Measurements from ENCODE around the gene KLF1. TPM values are rescaled to one million over a fixed set of nuclear protein-coding genes. Genes with fewer than 3 reads are reported as not detected.
"Not testable (repeated sequence)": the region's sequence is repeated elsewhere in the genome, so short reads cannot be mapped to it uniquely, and the experiment has no call there.

The KLF1 gene
- total RNA-seq, 1 experiment from 2014 or later, result not detected

GRCh38 chr19:12872941-12873890 lies 13.8 kb downstream of the KLF1 start:
- in situ Hi-C loops (cut with HindIII; ENCODE audit: low sequenced_read_pairs), result no loop called here
- no peak for DNase-seq (ENCODE audit: low spot score)

GRCh38 chr19:12872255-12872654 lies 14.7 kb downstream of the KLF1 start:
- in situ Hi-C loops (cut with HindIII; ENCODE audit: low sequenced_read_pairs), result no loop called here
- no peak for DNase-seq (ENCODE audit: low spot score)

GRCh38 chr19:12871681-12872080 lies 15.3 kb downstream of the KLF1 start:
- in situ Hi-C loops (cut with HindIII; ENCODE audit: low sequenced_read_pairs), result no loop called here
- DNase-seq (ENCODE audit: low spot score), result no peak

GRCh38 chr19:12868540-12869112 lies 18.4 kb downstream of the KLF1 start:
- in situ Hi-C loops (cut with HindIII; ENCODE audit: low sequenced_read_pairs), result no loop called here
- DNase-seq (ENCODE audit: low spot score), result no peak

DNA sequence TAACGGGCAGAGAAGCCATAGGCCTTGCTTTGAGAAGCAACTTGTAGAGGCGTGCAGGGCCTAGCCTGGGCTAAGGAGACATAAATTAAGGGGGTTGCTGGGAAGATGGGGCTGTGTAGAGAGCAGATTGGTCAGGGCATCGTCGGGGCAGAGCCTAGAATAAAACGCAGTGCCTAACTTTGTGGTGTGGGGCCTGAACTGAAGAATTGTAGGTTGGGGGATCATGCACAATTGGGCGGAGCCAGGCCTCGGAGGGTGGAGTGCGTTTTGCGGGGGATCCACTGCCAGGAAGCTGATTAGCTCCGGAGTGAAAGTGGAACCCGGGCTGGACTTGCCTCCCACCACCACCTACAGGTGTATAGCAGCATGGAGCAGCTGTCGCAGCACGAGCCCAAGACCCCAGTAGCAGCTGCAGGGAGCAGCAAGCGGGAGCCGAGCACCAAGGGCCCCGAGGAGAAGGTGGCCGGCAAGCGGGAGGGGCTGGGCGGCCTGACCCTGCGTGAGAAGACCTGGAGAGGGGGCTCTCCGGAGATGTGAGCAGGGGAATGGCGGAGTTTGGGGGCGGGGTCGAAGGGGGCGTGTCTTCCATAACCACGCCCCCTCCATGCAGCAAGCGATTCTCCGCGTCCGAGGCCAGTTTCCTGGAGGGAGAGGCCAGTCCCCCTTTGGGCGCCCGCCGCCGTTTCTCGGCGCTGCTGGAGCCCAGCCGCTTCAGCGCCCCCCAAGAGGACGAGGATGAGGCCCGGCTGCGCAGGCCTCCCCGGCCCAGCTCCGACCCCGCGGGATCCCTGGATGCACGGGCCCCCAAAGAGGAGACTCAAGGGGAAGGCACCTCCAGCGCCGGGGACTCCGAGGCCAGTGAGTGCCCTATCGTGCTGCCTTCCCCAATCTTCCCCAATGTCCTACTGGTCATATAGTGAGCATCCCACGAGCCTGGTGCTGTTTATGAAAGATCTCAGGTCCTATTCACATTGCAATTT lies 19.6 kb downstream of the KLF1 start:
- DNase-seq (ENCODE audit: low spot score), result no peak
- in situ Hi-C loops (cut with HindIII; ENCODE audit: low sequenced_read_pairs), result no loop called here

- DNase-seq (ENCODE audit: low spot score), result no peak
Observed at GRCh38 chr19:12866416-12867119, 20.4 kb downstream of the KLF1 start.

DNA sequence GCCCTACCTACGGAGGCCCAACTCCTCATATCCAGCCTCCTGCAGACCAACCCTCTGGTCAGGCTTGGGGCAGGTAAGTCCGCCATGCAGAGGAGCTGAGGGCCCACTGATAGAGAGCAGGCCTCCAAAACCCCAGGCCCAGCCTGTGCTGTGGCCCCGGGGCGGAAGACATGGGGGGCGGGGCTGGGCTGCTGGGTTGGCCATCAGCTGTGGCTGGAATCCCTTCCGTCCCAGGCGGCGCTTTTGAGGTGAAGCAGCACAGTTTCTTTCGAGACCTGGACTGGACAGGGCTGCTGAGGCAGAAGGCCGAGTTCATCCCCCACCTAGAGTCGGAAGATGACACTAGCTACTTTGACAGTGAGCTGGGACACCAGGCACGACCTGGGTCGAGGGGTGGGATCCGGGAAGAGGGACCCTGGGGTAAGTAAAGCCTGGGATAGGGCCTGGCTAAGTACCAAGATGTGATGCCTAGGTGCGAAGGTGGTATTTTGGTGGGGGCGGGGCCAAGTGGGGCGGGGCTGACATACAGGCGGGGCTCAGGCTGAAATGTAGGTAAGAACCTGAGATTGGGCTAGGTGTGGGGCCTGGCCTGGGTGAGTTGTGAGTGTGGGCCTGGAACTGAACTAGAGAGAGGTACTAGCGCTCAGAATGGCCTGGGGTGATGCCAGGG lies 21.1 kb downstream of the KLF1 start:
- DNase-seq (ENCODE audit: low spot score), result no peak
- in situ Hi-C loops (cut with HindIII; ENCODE audit: low sequenced_read_pairs), result no loop called here

More at GRCh38 chr19:12866416-12867119, 20.4 kb downstream of the KLF1 start:
- in situ Hi-C loops (cut with HindIII; ENCODE audit: low sequenced_read_pairs), result no loop called here

DNA sequence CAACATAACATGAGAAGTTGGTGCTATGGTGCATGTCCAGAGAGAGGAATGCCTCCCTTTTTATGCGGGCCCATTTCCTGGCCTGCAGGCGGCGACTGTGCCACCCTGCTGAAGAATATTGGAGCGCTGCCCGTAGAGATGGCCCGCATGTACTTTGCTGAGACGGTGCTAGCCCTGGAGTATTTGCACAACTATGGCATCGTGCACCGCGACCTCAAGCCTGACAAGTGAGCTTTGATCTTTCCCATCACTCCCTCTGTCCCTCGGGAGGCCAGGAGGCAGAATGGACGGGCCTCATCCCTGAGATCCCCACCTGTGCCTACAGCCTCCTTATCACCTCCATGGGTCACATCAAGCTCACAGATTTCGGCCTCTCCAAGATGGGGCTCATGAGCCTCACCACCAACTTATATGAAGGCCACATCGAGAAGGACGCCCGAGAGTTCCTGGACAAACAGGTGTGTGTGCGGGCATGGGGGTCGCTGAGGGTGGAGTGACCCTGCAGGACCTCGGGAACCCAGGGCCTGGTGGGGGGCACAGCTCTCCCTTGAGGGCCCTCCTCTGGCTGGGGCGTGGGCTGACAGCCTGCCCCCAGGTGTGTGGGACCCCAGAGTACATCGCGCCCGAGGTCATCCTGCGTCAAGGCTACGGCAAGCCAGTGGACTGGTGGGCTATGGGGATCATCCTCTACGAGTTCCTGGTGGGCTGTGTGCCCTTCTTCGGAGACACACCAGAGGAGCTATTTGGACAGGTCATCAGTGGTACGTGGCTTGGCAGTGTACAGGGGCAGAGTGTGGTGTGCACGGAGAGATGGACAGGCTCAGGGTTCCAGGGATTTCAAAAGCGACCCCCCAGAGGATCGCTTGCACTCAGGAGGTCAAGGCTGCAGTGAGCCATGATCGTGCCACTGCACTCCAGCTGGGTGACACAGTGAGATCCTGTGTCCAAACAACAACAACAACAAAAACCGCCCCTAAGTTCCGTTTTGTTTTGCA lies 22.0 kb downstream of the KLF1 start:
- in situ Hi-C loops (cut with HindIII; ENCODE audit: low sequenced_read_pairs), result no loop called here
- no peak for DNase-seq (ENCODE audit: low spot score)

- DNase-seq (ENCODE audit: low spot score), result no peak
- in situ Hi-C loops (cut with HindIII; ENCODE audit: low sequenced_read_pairs), result no loop called here
Observed at GRCh38 chr19:12864143-12864542, 22.9 kb downstream of the KLF1 start.

DNA sequence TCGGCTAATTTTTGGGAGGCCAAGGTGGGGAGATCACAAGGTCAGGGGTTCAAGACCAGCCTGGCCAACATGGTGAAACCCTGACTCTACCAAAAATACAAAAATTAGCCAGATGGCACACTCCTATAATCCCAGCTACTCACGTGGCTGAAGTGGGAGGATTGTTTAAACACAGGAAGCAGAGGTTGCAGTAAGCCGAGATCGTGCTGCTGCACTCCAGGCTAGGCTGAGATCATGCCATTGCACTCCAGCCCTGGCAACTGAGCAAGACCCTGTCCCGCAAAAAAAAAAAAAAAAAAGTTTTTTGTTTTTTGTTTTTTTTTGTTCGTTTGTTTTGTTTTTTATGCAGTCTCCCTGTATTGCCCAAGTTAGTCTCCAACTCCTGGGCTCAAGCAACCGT lies 27.5 kb downstream of the KLF1 start:
- in situ Hi-C loops (cut with HindIII; ENCODE audit: low sequenced_read_pairs), result no loop called here
- DNase-seq (ENCODE audit: low spot score), result no peak

GRCh38 chr19:12858041-12858928 lies 28.7 kb downstream of the KLF1 start:
- in situ Hi-C loops (cut with HindIII; ENCODE audit: low sequenced_read_pairs), result no loop called here
- DNase-seq (ENCODE audit: low spot score), result no peak

DNA sequence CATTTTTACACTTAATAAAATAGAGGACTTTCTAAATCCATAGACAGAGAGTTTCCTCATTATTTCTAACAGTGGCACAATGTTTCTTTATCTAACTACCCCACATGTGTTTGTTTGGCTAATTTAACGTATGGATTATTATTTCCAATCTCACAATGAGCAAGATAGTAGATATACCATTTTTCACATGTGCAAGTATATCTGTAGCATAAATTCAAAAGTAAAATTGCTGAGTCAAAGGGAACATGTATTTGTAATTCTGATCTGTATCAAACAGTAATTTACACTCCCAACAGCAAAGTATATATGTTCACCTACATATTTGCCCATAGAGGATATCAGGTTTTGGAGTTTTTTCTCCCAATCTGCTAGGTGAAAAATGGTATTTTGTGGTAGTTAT lies 30.3 kb downstream of the KLF1 start:
- in situ Hi-C loops (cut with HindIII; ENCODE audit: low sequenced_read_pairs), result no loop called here

GRCh38 chr19:12847159-12848139 lies 39.6 kb downstream of the KLF1 start:
- peak; percentile 81 for DNase-seq (ENCODE audit: low spot score)
- in situ Hi-C loops (cut with HindIII; ENCODE audit: low sequenced_read_pairs), result no loop called here

More for the DNA sequence above, 30.3 kb downstream of the KLF1 start:
- DNase-seq (ENCODE audit: low spot score), result no peak

DNA sequence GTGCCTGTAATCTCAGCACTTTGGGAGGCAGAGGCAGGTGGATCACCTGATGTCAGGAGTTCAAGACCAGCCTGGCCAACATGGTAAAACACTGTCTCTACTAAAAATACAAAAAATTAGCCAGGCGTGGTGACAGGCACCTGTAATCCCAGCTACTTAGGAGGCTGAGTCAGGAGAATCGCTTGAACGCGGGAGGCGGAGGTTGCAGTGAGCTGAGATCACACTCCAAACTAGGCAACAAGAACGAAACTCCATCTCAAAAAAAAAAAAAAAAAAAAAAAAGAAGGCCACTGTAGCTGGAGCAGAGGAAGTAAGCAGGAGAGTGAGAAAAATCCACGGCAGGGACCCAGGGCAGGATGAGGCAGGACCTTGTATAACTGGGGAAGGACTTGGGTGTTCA lies 40.4 kb downstream of the KLF1 start:
- in situ Hi-C loops (cut with HindIII; ENCODE audit: low sequenced_read_pairs), result not testable (repeated sequence)

GRCh38 chr19:12843999-12844732 lies 42.8 kb downstream of the KLF1 start:
- no peak for DNase-seq (ENCODE audit: low spot score)
- in situ Hi-C loops (cut with HindIII; ENCODE audit: low sequenced_read_pairs), result no loop called here

More for the DNA sequence above, 40.4 kb downstream of the KLF1 start:
- not testable (repeated sequence) for DNase-seq (ENCODE audit: low spot score)

Measured in G401 (cell line).